RWPE2 (cell line): ENCODE measurements around the gene SELENOP.

ENCODE experiments used
- ATAC-seq: fragments of 200-7000 bp; cut with Tn5 transposase; 3 replicates; pipeline ENCODE4 v1.9.1; 2021; ENCODE audit warnings: low read depth
- DNase-seq: peaks from one replicate; pipeline ENCODE4 v3.0.0-alpha.2; 2020; ENCODE audit warnings: low spot score
- H3K27ac ChIP-seq: fragments of 450-650 bp; 2 replicates; pipeline ENCODE4 v1.5.1; 2017; ENCODE audit warnings: mild to moderate bottlenecking; ENCODE audit not compliant: poor library complexity, severe bottlenecking
- H3K27me3 ChIP-seq: fragments of 250-450 bp; sonication (Bioruptor Pico); 2 replicates; pipeline ENCODE4 v1.5.1; 2021; ENCODE audit warnings: mild to moderate bottlenecking, moderate library complexity; ENCODE audit not compliant: insufficient read depth, poor library complexity, severe bottlenecking
- H3K36me3 ChIP-seq: fragments of 250-450 bp; sonication (Bioruptor Pico); 2 replicates; pipeline ENCODE4 v1.5.1; 2020; ENCODE audit warnings: low read depth, mild to moderate bottlenecking, moderate library complexity
- H3K4me1 ChIP-seq: fragments of 250-450 bp; sonication (Bioruptor Pico); 2 replicates; pipeline ENCODE4 v1.5.1; 2021; ENCODE audit warnings: mild to moderate bottlenecking, moderate library complexity; ENCODE audit not compliant: insufficient read depth, poor library complexity, severe bottlenecking
- H3K4me3 ChIP-seq: fragments of 250-450 bp; sonication (Bioruptor Pico); 2 replicates; pipeline ENCODE4 v1.5.1; 2021; ENCODE audit warnings: mild to moderate bottlenecking, moderate library complexity; ENCODE audit not compliant: severe bottlenecking
- H3K9me3 ChIP-seq: fragments of 250-450 bp; sonication (Bioruptor Pico); 2 replicates; pipeline ENCODE4 v1.5.1; 2021; ENCODE audit warnings: mild to moderate bottlenecking, moderate library complexity; ENCODE audit not compliant: severe bottlenecking
- CTCF ChIP-seq: fragments of 450-650 bp; IDR thresholded peaks from one replicate; pipeline ENCODE4 v1.5.1; 2017; ENCODE audit warnings: mild to moderate bottlenecking, moderate library complexity; ENCODE audit not compliant: poor library complexity, severe bottlenecking

The SELENOP gene

GRCh38 chr5:42799668-42800114 is 12.0 kb downstream of the SELENOP start:
- Histone ChIP-seq H3K4me1 (no peaks in the 10 kb centered on the region), H3K27me3 (peaks cover 5% of the 10 kb centered on the region), H3K36me3 (no peaks in the 10 kb centered on the region), H3K27ac (no peak overlapping the region), H3K4me3 (no peak overlapping the region), H3K9me3 (no peaks in the 10 kb centered on the region)
- ATAC-seq (no peak), DNase-seq (no peak)
- TF ChIP-seq CTCF, result no peak

GRCh38 chr5:42799241-42799608 is 12.5 kb downstream of the SELENOP start:
- no peak for TF ChIP-seq CTCF
- no peaks in the 10 kb centered on the region for H3K9me3 ChIP-seq
- no peaks in the 10 kb centered on the region for H3K36me3 ChIP-seq
- ATAC-seq, result no peak
- no peak overlapping the region for H3K4me3 ChIP-seq
- H3K27ac ChIP-seq, result no peak overlapping the region
- no peak for DNase-seq
- H3K4me1 ChIP-seq, result no peaks in the 10 kb centered on the region
- peaks cover 5% of the 10 kb centered on the region for H3K27me3 ChIP-seq

- TF ChIP-seq CTCF, result no peak
- DNase-seq (no peak), ATAC-seq (no peak)
- Histone ChIP-seq H3K27ac (no peak overlapping the region), H3K9me3 (no peaks in the 10 kb centered on the region), H3K4me1 (no peaks in the 10 kb centered on the region), H3K36me3 (no peaks in the 10 kb centered on the region), H3K4me3 (no peak overlapping the region), H3K27me3 (peaks cover 5% of the 10 kb centered on the region)
Observed at GRCh38 chr5:42798284-42799240, 13.1 kb downstream of the SELENOP start.

- no peaks in the 10 kb centered on the region for H3K4me1 ChIP-seq
- H3K4me3 ChIP-seq, result no peak overlapping the region
- no peak for TF ChIP-seq CTCF
- no peak for ATAC-seq
- H3K9me3 ChIP-seq, result peaks cover 12% of the 10 kb centered on the region
- no peak for DNase-seq
- H3K27ac ChIP-seq, result no peak overlapping the region
- H3K27me3 ChIP-seq, result no peaks in the 10 kb centered on the region
- no peaks in the 10 kb centered on the region for H3K36me3 ChIP-seq
Observed at GRCh38 chr5:42791151-42791550, 20.5 kb downstream of the SELENOP start.

- ATAC-seq, result no peak
- Histone ChIP-seq H3K27me3 (no peaks in the 10 kb centered on the region), H3K9me3 (peaks cover 12% of the 10 kb centered on the region), H3K4me1 (no peaks in the 10 kb centered on the region), H3K36me3 (no peaks in the 10 kb centered on the region), H3K27ac (no peak overlapping the region), H3K4me3 (no peak overlapping the region)
- DNase-seq, result no peak
- no peak for TF ChIP-seq CTCF
Observed at GRCh38 chr5:42787845-42788244, 23.8 kb downstream of the SELENOP start.
